Measurements from ENCODE around the gene SIGLEC7.

The SIGLEC7 gene

GRCh38 chr19:51169283-51169918 lies 27.3 kb downstream of the SIGLEC7 start:
- peak; percentile 70 for DNase-seq

GRCh38 chr19:51172223-51172622 lies 30.1 kb downstream of the SIGLEC7 start:
- no peak for DNase-seq

GRCh38 chr19:51173681-51174080 lies 31.6 kb downstream of the SIGLEC7 start:
- DNase-seq: no peak

DNA sequence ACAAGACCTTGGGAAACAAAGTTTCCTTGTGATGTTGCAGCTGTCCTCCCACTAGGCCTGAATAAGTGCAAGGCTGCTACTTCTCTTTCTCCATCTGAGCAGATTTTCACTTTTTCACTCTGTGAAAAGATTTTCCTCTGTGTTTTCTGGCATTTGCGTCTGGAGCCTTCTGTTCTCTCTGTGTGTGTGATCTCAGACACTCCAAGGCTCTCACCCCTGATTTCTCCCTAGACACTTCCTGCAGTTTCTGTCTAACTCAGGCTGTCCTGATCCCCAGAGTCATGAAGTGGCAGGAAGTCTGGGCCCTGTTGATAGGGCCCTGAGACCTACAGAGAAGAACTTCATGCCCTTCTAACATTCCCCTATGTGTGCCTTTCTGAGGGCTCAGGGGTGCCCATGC lies 37.2 kb downstream of the SIGLEC7 start:
- DNase-seq: no peak

DNA sequence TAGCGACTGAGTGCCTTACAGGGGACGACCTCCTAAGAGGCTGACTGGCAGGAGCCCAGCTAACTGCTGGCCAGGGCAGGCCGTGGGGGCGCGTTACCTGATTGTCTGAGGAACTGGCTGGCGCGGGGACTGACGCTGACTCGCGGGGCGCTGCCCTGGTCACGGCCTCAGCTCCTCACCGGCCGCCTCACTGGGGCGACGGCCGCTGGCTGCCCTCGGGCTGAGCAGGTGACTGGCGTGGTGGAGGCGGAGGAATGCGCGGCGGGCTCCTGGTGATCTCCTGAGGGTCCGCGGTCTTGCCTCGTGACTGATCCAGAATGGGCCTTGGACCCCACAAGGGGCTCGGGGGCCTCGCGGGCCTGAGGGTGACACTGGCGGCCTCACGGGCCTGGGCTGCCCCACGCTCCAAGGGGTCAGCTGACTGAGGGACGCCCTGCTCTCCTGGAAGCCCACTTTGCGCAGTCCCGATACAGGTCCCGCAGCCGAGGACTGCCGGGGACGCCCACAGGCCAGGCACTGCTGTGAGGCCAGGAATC lies 39.3 kb downstream of the SIGLEC7 start:
- DNase-seq: no peak

DNA sequence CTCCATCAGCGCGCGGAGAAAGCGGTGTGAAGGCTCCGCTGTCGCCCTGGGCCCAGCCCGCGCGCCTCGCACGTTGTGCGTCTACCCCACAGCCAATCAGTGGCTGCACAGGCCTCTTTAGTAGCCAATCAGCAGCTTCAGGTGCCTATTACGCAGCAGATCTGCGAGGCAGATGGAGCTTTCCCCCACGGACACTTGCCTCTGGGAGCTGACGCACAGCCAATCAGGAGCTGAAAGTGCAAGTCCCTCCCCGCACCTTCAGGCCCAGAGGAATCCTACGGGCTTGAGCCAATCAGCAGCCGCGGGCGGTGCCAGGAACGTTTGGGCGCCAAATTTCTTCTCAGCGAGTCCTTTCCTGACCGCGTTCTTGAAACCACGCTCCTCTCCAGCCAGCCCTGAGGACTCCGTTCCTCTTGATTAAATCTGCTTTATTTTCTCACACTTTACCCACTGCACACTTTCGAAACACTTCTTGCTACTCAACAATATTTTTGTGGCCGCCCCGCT lies 39.9 kb downstream of the SIGLEC7 start:
- no peak for DNase-seq

DNA sequence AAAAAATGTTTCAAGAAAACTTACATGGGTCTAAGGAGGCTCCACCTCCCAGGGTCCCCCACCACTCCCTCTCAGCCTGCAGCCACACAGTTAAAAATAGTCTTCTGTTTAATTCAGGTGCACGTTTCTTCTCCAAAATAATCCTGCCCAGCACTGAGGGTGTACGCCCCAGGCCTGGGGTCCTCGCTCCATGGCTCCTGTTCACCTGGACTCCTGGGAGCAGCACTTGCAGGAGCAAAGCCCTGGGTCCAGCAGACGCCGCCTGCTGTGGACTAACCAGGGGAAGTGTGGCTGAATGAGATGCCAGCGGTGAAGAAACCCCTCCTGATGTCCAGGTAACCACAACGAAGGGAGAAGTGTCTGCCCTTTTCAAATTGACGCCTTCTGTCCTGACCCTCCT lies 41.5 kb downstream of the SIGLEC7 start:
- no peak for DNase-seq

GRCh38 chr19:51185069-51185867 lies 43.2 kb downstream of the SIGLEC7 start:
- DNase-seq: no peak

- DNase-seq: no peak
Observed at GRCh38 chr19:51185868-51186215, 43.7 kb downstream of the SIGLEC7 start.

- DNase-seq: no peak
Observed at GRCh38 chr19:51186323-51186722, 44.2 kb downstream of the SIGLEC7 start.

- DNase-seq: no peak
Observed at GRCh38 chr19:51187395-51188226, 45.5 kb downstream of the SIGLEC7 start.

- DNase-seq: no peak
Observed at GRCh38 chr19:51188227-51188559, 46.1 kb downstream of the SIGLEC7 start.

DNA sequence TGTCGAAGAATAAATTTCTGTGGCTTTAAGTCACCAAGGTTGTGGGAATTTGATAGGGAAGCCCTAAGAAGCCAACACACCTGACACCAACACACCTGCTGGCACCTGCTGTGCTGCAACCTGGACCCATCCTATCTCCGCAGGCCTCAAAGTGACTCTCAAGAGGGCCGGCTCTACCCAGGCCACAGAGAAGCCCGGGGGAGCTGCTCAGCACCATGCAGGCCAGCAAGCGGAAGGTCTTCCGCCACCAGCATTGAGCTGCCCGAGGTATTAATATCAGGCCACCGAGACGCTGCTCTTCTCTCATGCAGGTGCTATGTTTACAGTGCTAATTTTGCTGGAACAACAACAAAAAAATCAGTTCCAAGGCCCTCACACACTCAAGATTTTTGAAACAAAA lies 50.6 kb downstream of the SIGLEC7 start:
- DNase-seq: no peak

DNA sequence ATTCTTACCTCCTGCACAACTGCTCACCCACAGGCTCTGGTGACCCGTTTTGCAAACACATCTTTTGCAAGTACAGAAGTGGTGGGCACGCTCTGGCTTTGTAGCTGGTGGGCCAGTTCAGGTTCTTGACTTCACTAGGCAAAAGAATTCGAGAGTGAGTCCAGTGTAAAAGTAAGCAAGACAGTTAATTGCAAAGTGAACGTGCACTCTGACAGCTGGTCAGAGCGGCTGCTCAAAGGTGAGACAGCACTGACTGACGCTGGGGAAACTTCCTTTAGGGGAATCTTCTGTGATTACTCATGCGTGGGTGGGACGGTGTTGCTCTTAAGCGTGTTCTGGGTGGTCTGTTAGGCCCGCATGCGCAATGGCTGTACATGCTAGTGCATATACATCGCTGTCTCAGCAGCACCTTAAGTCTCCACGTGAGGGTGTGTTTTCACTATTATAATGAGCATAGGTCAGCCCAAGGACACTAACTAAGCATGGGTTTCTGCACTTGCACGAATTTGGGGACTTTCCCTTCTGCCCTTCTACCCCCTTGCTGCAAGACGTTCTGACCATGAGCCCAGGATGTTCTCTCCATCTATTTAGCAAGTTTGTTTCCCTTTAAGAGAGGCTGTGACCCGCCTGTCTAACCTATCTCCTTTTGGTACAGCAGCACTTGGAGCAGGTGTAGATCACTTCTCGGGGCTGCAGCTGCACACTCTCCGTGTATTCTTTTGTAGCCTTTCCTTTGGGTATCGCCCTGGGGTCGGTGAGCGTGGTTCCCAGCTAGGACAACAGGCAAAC lies 52.6 kb downstream of the SIGLEC7 start:
- no peak for DNase-seq

- DNase-seq: no peak
Observed at GRCh38 chr19:51195316-51195586, 53.1 kb downstream of the SIGLEC7 start.

GRCh38 chr19:51195616-51196015 lies 53.5 kb downstream of the SIGLEC7 start:
- no peak for DNase-seq

- DNase-seq: no peak
Observed at GRCh38 chr19:51196181-51196580, 54.1 kb downstream of the SIGLEC7 start.

DNA sequence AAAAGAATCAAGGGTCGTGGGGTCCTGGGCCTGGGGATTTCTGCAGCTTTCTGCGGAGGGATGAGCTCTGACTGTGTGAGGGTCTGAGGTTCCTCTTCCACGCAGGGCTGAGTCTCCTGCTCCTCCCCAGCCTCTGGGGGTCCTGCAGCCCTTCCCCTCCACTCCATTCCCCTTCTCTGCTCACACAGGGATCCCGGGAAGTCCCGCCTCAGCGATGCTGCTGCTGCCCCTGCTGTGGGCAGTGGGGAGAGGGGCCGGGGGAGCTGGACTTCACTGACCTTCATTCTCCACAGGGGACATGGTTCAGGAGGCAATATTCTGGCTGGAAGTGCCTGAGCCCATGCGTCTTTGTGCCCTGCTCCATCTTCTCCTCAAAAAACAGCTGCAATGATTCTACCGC lies 56.5 kb downstream of the SIGLEC7 start:
- DNase-seq: no peak

DNA sequence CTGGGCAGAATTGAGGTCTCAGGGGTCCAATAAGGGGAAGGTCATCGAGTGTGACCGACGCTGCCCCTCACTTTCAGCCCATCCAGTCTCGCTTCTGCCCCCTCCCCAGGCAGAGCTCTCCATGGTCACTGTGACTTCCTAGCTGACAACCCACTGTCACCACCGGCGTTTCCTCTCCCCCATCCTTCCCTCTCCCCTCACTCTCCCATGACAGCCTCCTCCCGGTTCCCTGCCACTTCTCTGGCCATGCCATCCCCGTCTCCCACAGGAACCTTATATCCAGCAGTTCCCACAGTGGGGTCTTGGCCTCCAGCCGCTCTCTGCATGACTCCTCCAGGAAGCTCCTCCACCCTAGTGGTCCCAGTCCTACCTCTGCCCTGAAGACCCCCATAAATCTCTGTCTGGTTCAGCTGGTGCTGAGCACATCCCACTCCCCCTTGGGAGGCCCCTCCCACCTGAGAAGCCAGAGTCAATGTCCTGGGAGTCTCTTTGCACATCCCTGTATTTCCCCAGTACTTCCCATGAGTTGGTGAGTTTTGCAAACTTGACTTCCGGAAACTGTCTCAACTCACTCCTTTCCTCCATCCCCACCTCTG lies 58.1 kb downstream of the SIGLEC7 start:
- no peak for DNase-seq

- no peak for DNase-seq
Observed at GRCh38 chr19:51201712-51202111, 59.6 kb downstream of the SIGLEC7 start.
